Measurements from ENCODE around the gene FHL2.

- TF ChIP-seq CTCF (IDR thresholded peaks at IDR 0.05; ENCODE audit: low read depth, low read length, poor library complexity, severe bottlenecking) (no peak), EZH2phosphoT487 (IDR thresholded peaks at IDR 0.05; ENCODE audit: borderline replicate concordance, low read length) (no peak)
These were observed 62.1 kb downstream of the FHL2 start for GRCh38 chr2:105336786-105337121.

Data from DOHH2 (cell line).